PC-9 (cell line): ENCODE data around the gene KAZALD1. TPM values are rescaled to one million over a fixed set of nuclear protein-coding genes. Genes with fewer than 3 reads are reported as not detected.

Experiments used
- BruUV-seq: library from RNA; stranded (reverse); fragments of 400-500 nt; replicated peaks from 2 replicates; lab custom pipeline; 2021; lab: Mats Ljungman, UMichigan
- CTCF ChIA-PET: fragments of 300-600 bp; sonication (Branson Sonifier 250); formaldehyde crosslinking; loops from one replicate; lab custom pipeline; 2022; ENCODE audit warnings: antibody characterized with exemption; lab: Charles Lee
- POLR2A ChIA-PET: fragments of 300-600 bp; sonication (Branson Sonifier 250); formaldehyde crosslinking; loops from one replicate; lab custom pipeline; 2022; ENCODE audit warnings: antibody characterized with exemption; ENCODE audit not compliant: unreplicated experiment; lab: Charles Lee
- DNase-seq, 2 experiments: peaks; one replicate each; pipeline versions ENCODE4 v3.0.0 to v3.0.0-alpha.2; 2015 to 2022; ENCODE audit warnings: mixed read lengths in 1 of 2
- H2AFZ ChIP-seq: fragments of 200-600 bp; sonication (generic); 2 replicates; pipeline ENCODE4 v1.8.1; 2017; ENCODE audit warnings: antibody characterized with exemption
- H3F3A ChIP-seq: fragments of 200-600 bp; sonication (generic); 2 replicates; pipeline ENCODE4 v1.8.1; 2017; ENCODE audit warnings: antibody characterized with exemption, mild to moderate bottlenecking, low read depth; ENCODE audit not compliant: insufficient read depth
- H3K27ac ChIP-seq: fragments of 200-600 bp; sonication (generic); 2 replicates; pipeline ENCODE4 v1.6.1; 2016; ENCODE audit warnings: mixed run types
- H3K27me3 ChIP-seq: fragments of 200-600 bp; sonication (generic); 2 replicates; pipeline ENCODE4 v1.6.1; 2016; ENCODE audit warnings: low read depth, mixed run types; ENCODE audit not compliant: insufficient read depth
- H3K36me3 ChIP-seq: fragments of 200-600 bp; sonication (generic); 2 replicates; pipeline ENCODE4 v1.6.1; 2016; ENCODE audit warnings: low read depth, mixed run types
- H3K4me1 ChIP-seq: fragments of 200-600 bp; sonication (generic); replicated peaks from 2 replicates; pipeline ENCODE4 v1.6.1; 2016; ENCODE audit warnings: mixed run types; ENCODE audit not compliant: insufficient read depth
- H3K4me2 ChIP-seq: fragments of 200-600 bp; sonication (generic); 2 replicates; pipeline ENCODE4 v1.6.1; 2017; ENCODE audit warnings: mixed run types
- H3K4me3 ChIP-seq: fragments of 200-600 bp; sonication (generic); 2 replicates; pipeline ENCODE4 v1.6.1; 2016; ENCODE audit warnings: mixed run types
- H3K79me2 ChIP-seq: fragments of 200-600 bp; sonication (generic); 2 replicates; pipeline ENCODE4 v1.6.1; 2017; ENCODE audit warnings: low read depth, mixed run types
- H3K9me2 ChIP-seq: fragments of 200-600 bp; sonication (generic); 2 replicates; pipeline ENCODE4 v1.8.1; 2017; ENCODE audit warnings: mild to moderate bottlenecking; ENCODE audit not compliant: insufficient read depth
- H3K9me3 ChIP-seq: fragments of 200-600 bp; sonication (generic); 2 replicates; pipeline ENCODE4 v1.8.1; 2016; ENCODE audit warnings: low read depth; ENCODE audit not compliant: insufficient read depth
- H4K20me1 ChIP-seq: fragments of 200-600 bp; sonication (generic); 2 replicates; pipeline ENCODE4 v1.8.1; 2017; ENCODE audit not compliant: insufficient read depth
- EZH2 ChIP-seq: fragments of 200-600 bp; sonication (generic); IDR thresholded peaks from 2 replicates; pipeline ENCODE4 v1.8.0; 2017; ENCODE audit warnings: antibody characterized with exemption, low read depth
- intact Hi-C: fragments of 100-400 bp; cut with micrococcal nuclease; formaldehyde crosslinking; loops from one replicate; pipeline ENCODE4 v1.10.0; 2022; ENCODE audit not compliant: unreplicated experiment
- total RNA-seq: library from RNA; stranded (reverse); gene quantifications from 2 replicates; pipeline ENCODE4 v1.2.3, GENCODE V29; 2021
- TF ChIP-seq, protein P1 (sequence below): fragments of 200-600 bp; sonication (generic); conservative IDR thresholded peaks from 2 replicates; pipeline ENCODE4 v1.6.1; 2017; ENCODE audit warnings: mixed run types, antibody characterized with exemption, mild to moderate bottlenecking, moderate library complexity

Gene KAZALD1
- total RNA-seq, 1 experiment from 2014 or later = 19.7 TPM

DNA sequence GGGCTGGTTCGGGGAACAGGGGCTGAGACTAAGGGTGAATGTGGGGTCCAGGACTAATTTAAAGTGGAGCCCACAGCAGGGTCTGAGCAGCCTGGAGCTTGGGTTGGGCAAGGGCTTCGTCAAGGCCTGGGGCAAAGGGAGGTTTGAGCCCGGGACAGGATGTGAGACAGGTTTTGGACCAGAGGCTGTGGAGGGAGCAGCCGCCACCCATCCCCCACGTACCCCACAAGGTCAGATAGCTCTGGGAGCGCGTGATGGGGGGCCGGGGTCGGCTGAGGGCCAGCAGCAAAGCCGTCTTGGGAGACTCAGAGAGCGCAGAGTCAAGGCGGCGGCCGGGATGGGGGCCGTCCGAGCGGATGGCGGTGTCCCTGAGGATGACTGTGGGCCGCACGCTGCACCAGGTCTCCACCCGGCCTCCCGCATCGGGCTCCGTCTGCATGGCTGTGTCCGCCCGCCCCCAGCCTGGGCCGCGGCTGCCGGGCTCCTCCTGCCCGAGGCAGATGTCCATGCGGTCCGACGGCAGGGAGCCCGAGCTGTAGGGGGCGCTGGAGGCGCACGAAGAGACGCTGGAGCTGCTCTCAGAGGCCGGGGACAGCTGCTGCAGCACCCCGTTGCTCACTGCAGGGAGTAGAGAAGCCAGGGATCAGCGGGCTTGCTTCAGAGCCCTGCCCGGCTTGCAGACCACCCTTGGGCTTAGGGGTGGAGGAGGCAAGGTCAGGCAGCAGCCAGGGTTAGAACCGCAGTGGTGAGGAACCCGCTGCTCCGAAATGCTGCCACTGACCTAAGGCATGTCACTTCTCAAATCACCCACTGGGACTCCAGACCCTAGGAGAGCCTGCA is 43.0 kb upstream of the KAZALD1 start:
- Histone ChIP-seq H3K4me2 (no peak overlapping the region; the same call in 1 of the 2 replicates), H3K36me3 (no peaks in the 10 kb centered on the region), H2AFZ (no peak overlapping the region), H3K4me1 (no peaks in the 10 kb centered on the region), H3K9me3 (no peaks in the 10 kb centered on the region), H3K27me3 (no peaks in the 10 kb centered on the region), H3K4me3 (no peak overlapping the region), H3K27ac (no peak overlapping the region), H3K79me2 (no peaks in the 10 kb centered on the region), H3F3A (no peaks in the 10 kb centered on the region), H3K9me2 (no peaks in the 10 kb centered on the region), H4K20me1 (no peaks in the 10 kb centered on the region)
- TF ChIP-seq EZH2 = no peak
- TF ChIP-seq, protein P1, sequence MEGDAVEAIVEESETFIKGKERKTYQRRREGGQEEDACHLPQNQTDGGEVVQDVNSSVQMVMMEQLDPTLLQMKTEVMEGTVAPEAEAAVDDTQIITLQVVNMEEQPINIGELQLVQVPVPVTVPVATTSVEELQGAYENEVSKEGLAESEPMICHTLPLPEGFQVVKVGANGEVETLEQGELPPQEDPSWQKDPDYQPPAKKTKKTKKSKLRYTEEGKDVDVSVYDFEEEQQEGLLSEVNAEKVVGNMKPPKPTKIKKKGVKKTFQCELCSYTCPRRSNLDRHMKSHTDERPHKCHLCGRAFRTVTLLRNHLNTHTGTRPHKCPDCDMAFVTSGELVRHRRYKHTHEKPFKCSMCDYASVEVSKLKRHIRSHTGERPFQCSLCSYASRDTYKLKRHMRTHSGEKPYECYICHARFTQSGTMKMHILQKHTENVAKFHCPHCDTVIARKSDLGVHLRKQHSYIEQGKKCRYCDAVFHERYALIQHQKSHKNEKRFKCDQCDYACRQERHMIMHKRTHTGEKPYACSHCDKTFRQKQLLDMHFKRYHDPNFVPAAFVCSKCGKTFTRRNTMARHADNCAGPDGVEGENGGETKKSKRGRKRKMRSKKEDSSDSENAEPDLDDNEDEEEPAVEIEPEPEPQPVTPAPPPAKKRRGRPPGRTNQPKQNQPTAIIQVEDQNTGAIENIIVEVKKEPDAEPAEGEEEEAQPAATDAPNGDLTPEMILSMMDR = peak; percentile 72
- no TSS peak for BruUV-seq
- intact Hi-C loops = loop anchor here (1.0 to 10.0 kb wide), 2 partner anchors 48 to 584 kb away; no protein-coding TSS in a partner anchor
- CTCF ChIA-PET = interaction anchor here (0.7 to 1.7 kb wide), 4 partner anchors 8 to 493 kb away, joined by 3 to 7 read pairs (median 4); no protein-coding TSS in a partner anchor
- DNase-seq = peak; percentile 58 to 81
- POLR2A ChIA-PET = interaction anchor here (0.5 kb wide), 1 partner anchor 333 kb away, joined by 3 read pairs; no protein-coding TSS in a partner anchor

DNA sequence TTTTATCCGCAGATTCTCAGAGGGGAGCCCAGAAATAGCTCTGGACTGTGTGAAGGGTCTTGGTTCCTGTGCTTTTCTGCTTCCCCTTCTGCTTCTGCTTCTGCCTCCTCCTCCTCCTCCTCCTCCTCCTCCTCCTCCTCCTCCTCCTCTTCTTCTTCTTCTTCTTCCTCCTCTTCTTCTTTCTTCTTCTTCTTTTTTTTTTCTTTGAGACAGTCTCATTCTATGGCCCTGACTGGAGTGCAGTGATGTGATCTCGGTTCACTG is 42.4 kb upstream of the KAZALD1 start:
- Histone ChIP-seq H3K9me2 (no peaks in the 10 kb centered on the region), H3K27ac (no peak overlapping the region), H3K4me3 (no peak overlapping the region), H3K36me3 (no peaks in the 10 kb centered on the region), H3K4me2 (no peak overlapping the region), H3F3A (no peaks in the 10 kb centered on the region), H3K4me1 (no peaks in the 10 kb centered on the region), H2AFZ (no peak overlapping the region), H3K9me3 (no peaks in the 10 kb centered on the region), H4K20me1 (no peaks in the 10 kb centered on the region), H3K27me3 (no peaks in the 10 kb centered on the region), H3K79me2 (no peaks in the 10 kb centered on the region)
- ChIA-PET CTCF (interaction anchor here (0.7 to 1.7 kb wide), 2 partner anchors 31 to 492 kb away, joined by 3 to 4 read pairs; no protein-coding TSS in a partner anchor), POLR2A (interaction anchor here (0.5 kb wide), 1 partner anchor 333 kb away, joined by 3 read pairs; no protein-coding TSS in a partner anchor)
- intact Hi-C loops = loop anchor here (1.0 to 10.0 kb wide), 2 partner anchors 48 to 585 kb away; no protein-coding TSS in a partner anchor
- BruUV-seq = no TSS peak
- TF ChIP-seq EZH2 = no peak
- TF ChIP-seq, protein P1 = no peak
- no peak for DNase-seq

DNA sequence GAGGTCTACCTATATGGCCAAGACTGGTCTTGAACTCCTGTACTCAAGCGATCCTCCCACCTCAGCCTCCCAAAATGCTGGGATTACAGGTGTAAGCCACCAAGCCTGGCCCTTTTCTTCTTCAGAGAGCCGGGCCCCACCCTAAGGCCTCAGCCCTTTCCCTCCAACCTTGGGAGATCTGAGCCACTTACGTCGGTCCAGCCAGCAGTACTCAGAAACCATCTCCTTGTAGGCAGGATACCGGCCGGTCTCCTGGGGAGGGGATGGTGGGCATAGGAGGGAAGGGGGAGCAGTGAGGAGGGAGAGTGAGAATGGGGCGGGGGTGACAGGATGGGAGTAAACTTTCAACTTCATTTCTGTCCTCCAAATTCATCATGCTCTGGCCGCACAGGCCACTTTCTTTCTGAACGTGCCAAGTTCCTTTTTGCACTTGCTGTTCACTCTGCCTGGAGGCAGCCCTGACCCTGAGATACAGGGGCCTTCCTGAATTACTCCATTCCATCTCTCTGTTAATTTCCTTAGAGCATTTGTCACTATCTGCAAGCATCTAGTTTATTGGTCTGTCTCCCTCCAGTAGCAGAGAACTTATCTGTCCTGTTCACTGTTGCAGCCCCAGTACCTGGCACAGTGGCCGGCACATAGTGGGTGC is 41.2 kb upstream of the KAZALD1 start:
- Histone ChIP-seq H3F3A (no peaks in the 10 kb centered on the region), H3K9me3 (no peaks in the 10 kb centered on the region), H3K4me1 (no peaks in the 10 kb centered on the region), H3K36me3 (no peaks in the 10 kb centered on the region), H2AFZ (no peak overlapping the region), H3K79me2 (no peaks in the 10 kb centered on the region), H3K27ac (no peak overlapping the region), H4K20me1 (no peaks in the 10 kb centered on the region), H3K4me2 (no peak overlapping the region), H3K9me2 (no peaks in the 10 kb centered on the region), H3K27me3 (no peaks in the 10 kb centered on the region), H3K4me3 (no peak overlapping the region)
- BruUV-seq = no TSS peak
- no peak for DNase-seq
- intact Hi-C loops = no loop called here
- TF ChIP-seq EZH2 = no peak
- TF ChIP-seq, protein P1 = no peak
- CTCF ChIA-PET = no interaction called here
- POLR2A ChIA-PET = no interaction called here
